OCI-LY7 (cell line): ENCODE data around the gene RGPD3.
"Not testable (repeated sequence)": the region's sequence is repeated elsewhere in the genome, so short reads cannot be mapped to it uniquely, and the experiment has no call there.

Experiments
- CTCF ChIP-seq: fragments of 200-600 bp; sonication (generic); conservative IDR thresholded peaks from 2 replicates; pipeline ENCODE4 v1.5.1; 2014; ENCODE audit warnings: mild to moderate bottlenecking, antibody characterized with exemption, low read length, moderate library complexity, mixed read lengths
- EZH2phosphoT487 ChIP-seq: fragments of 200-600 bp; sonication (generic); IDR thresholded peaks from 2 replicates; pipeline ENCODE4 v1.6.1; 2018; ENCODE audit warnings: low read depth, borderline replicate concordance, mild to moderate bottlenecking, mixed run types, antibody characterized with exemption, low read length, moderate library complexity, mixed read lengths

DNA sequence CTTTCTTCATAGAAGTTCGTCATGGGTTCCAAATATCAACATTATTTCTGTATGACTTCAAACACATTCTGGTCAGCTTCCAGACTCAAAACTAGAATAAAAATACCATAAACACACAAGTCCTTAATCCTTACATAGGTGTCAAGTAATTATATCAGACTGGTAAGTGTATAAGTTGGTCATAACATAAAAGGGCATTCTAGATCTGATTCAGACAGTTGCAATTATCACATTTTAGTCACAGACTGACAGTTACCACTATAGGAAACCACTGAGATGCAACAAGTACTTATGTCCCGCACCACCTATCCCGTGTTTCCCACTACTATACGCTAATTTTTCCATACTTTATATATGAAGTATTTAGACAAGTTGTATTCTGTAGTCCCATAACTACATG lies 9.4 kb upstream of the RGPD3 start:
- not testable (repeated sequence) for TF ChIP-seq CTCF, EZH2phosphoT487
